Cerebellar cortex (tissue), 1 donor: ENCODE measurements around the gene SRGAP1.
"Not testable (repeated sequence)": the region's sequence is repeated elsewhere in the genome, so short reads cannot be mapped to it uniquely, and the experiment has no call there.

ENCODE experiments used
- DNase-seq: peaks from one replicate; pipeline ENCODE4 v3.0.0-alpha.2; 2015; ENCODE audit warnings: low spot score

The SRGAP1 gene

GRCh38 chr12:64085996-64086395, 241.5 kb downstream of the SRGAP1 start:
- no peak for DNase-seq

DNA sequence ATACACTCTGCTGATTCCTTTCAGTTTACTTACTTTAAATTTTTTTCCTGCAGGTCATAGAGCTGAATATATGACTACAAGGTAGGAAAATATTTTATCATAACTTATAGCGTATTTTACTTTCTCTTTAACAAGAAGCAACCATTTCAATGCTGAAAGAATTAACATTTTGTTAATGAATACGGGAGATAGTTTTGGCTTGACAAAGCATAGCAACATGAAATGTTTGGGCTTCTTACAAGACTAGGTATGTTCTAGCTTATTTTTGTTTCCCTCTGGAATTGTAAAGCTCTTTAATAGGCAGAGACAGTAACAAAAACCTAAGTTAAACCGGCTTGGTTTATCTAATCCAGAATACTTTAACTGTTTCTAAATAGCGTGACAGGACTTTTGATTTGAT, 242.4 kb downstream of the SRGAP1 start:
- no peak for DNase-seq

GRCh38 chr12:64087761-64088160, 243.3 kb downstream of the SRGAP1 start:
- no peak for DNase-seq

GRCh38 chr12:64088431-64089349, 244.2 kb downstream of the SRGAP1 start:
- DNase-seq: no peak

- DNase-seq: no peak
Measured at GRCh38 chr12:64090047-64090446, 245.5 kb downstream of the SRGAP1 start.

DNA sequence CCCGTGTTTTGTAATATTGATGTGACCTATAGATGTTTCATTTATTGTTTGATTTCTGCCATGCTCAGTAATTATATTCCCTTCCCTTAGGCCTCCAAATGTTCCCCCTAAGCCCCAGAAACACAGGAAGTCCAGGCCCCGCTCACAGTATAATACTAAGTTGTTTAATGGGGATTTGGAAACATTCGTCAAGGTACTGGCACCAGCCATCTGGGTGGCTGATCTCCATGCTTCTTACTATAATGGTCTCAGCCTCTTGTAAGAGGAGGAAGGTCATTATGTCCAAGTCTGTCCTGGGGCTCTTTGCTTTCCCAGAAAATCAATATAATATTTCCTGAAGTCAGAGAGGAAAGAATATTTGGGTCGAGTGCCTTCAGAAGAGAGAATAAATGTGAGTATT, 246.7 kb downstream of the SRGAP1 start:
- no peak for DNase-seq

DNA sequence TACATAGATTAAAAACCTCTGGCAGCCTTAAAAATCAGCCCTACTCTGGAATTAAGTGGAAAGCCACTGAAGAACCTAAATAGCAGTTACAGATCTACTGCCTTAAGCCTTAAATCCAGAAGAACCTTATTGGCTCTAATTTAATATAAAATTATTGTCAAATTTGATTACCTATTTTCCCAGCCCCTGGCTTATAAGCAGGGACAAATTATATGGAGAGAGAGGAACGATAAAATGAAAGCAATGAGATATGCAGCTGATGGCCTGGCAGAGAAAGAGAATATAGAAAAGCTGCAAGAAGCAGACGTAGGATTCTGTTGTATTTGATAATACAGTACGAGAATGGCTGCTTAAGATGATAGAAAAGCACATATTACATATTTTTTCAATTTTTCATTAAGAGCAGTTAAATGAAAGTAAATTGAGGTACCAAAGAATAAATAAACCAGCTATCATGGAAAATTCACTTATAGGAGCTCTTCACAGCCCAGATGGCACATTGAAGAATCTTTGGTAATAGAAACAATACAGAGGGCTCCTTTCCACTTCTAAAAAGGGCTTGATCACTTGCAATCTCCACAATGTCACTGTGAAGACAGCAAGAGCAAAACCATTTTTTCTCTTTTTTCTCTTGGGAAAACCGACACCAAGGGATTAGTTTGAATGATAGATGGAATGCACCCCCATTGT, 248.2 kb downstream of the SRGAP1 start:
- no peak for DNase-seq

DNA sequence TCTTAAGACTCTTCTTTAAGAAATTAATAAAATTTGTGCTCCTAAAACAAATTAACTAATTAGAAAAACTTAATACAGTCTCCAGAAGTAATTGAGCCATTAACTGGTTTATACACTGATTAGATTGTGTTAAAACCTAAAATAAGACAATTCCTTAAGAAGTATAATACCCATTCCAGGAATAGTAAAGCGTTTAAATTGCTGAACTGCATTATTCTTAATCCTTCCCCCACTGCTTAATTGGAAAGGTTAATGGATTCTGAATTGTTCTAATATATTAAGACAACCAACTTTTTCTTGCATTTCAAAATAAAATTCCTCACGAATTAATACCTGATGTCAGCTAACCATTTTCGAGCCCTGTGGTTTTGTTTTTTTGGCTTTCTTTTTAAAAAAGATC, 249.2 kb downstream of the SRGAP1 start:
- no peak for DNase-seq

DNA sequence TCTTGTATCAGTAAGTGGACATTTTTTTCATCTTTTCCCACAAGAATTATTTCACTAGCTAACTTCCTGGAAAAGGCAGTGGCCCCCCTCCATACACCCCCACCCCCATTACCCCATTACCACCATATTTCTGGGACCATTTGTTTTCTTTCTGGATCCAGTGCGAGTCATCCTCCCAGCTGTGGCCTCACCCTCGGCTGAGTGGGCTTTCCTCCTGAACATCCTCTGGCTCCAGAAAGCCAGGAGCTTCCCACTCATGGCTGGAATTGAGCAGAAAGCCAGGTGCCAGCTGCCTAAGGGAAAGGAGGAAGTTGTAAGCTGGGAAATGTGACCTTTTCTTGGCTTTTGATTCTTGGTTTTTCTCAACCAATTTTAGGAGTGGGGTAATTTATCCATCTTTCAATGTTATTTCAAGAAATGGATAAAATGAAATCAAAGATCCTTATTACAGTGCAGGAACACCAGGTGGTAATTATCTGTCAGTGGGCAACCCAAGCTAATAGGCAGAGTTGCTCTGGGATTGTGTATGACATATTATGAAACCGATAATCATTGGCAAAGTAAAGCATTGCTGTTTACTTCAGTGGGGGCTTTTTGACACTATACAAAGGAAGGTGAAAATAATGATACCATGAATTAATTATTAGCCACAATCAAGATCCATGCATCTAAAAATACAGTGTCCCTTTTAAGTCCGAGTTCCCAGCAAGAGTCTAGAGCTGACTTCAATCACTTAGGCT, 253.0 kb downstream of the SRGAP1 start:
- no peak for DNase-seq

- DNase-seq: no peak
Measured at GRCh38 chr12:64098709-64099354, 254.3 kb downstream of the SRGAP1 start.

GRCh38 chr12:64099397-64099796, 254.9 kb downstream of the SRGAP1 start:
- no peak for DNase-seq

GRCh38 chr12:64102339-64102738, 257.8 kb downstream of the SRGAP1 start:
- no peak for DNase-seq

DNA sequence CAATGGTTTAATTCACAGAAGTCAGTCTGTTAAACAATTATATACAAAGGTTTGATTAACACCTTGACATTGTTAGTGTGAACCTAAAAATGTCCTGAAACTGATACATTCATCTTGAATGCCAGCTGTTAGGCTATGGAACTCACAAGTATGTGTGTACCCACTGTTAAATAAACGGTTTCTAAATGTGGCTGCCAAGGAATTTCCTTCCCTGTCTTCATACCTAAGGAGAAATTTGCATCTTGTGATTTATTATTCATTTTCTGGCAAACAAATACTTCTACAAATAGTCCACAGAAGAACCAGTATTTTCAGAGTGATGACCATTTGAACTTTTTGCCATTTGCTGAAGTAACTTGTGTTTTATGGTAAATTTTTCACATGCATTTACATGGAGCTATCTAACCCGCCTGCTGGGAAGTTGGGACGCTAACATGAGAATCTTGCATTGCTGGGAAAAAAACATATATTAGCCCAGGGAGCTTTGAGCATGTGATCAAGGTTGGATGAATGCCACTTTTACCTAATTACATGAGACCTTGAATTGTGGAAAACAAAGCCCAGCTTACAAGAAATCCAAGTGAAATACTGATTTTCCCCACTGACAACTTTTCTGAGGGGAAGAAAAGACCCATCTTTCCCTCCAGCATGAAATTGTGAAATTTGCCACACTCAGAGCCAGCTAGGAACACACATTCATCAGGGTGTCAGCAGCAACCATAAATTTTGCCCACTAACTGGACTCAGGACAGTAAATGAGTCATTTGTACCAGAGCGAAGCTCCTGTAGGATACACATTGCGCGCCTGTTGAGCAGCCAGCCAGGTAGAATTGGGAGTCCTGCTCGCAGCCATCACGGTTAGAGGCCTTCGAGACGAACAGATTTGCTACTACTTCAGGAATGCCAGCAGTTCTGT, 259.6 kb downstream of the SRGAP1 start:
- DNase-seq: no peak

DNA sequence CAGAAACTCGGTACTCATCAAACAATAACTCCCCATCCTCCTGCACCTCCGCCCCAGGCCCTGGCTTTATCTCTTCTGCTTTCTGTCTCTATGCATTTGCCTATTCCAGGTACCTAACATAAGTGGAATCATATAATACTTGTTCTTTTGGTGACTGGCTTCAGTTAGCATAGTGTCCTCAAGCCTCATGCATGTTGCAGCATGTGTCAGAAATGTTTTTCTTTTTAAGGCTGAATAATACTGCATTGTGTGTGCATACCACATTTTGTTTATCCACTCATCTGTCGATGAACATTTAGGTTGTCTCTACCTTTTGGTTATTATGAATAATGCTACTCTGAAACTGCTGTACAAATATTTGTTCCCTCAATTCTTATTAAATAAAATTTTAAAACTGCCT, 260.5 kb downstream of the SRGAP1 start:
- no peak for DNase-seq

DNA sequence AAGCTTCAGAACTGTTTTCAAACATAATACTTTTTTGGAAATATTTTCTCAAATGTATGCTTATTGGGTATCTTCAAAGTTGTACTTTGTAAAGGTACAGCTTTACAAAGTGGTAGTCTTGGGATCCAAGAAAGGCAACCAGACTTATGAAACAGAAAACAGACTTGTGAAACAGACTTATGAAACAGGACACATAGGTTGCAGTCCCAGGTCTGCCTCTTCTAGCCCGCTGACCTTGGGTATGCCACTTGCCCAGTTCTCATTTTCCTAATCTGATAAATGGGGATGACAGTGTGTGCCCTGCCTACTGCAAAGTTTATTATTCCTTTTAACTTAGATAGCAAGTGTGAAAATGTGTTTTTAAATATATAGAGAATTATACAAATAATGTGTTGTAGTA, 263.3 kb downstream of the SRGAP1 start:
- DNase-seq: no peak

- DNase-seq: no peak
Measured at GRCh38 chr12:64109706-64110105, 265.2 kb downstream of the SRGAP1 start.

DNA sequence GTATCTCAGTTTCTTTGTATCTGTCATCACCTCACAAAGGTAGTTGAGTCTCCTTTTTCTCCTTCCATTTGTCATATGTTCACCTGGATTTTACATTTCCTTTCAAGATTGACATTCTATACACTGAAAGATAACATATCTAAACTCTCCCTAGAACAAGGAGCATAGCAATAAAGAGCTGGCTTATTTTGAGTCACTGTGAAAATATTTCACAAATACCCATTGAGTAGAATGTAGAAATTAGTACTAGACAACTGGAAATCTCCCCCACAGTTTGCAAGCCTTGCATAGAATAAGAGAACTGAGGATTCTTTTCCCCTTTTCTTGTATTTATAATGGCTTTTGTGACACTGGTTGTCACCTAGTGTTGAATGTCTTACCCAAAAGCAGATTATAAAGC, 266.4 kb downstream of the SRGAP1 start:
- no peak for DNase-seq

- DNase-seq: no peak
Measured at GRCh38 chr12:64116969-64117368, 272.5 kb downstream of the SRGAP1 start.

- DNase-seq: no peak
Measured at GRCh38 chr12:64120568-64120967, 276.1 kb downstream of the SRGAP1 start.

GRCh38 chr12:64121086-64121485, 276.6 kb downstream of the SRGAP1 start:
- not testable (repeated sequence) for DNase-seq

GRCh38 chr12:64122154-64122553, 277.7 kb downstream of the SRGAP1 start:
- DNase-seq: no peak
